Activated B cell treated with CpG ODN at 0.5 μM for 24 hours (primary cell): ENCODE measurements around the gene CADPS2. TPM values are rescaled to one million over a fixed set of nuclear protein-coding genes. Genes with fewer than 3 reads are reported as not detected.

Source experiments
- ATAC-seq: fragments of 200-7000 bp; cut with Tn5 transposase; one replicate; pipeline ENCODE4 v1.10.0; 2021; ENCODE audit warnings: low read depth, mild to moderate bottlenecking, moderate library complexity
- CTCF ChIA-PET: fragments of 350-600 bp; sonication (Branson Sonifier 250); formaldehyde crosslinking; loops from one replicate; lab custom pipeline; 2021; ENCODE audit warnings: antibody characterized with exemption; lab: Charles Lee
- POLR2A ChIA-PET: fragments of 350-600 bp; sonication (Branson Sonifier 250); formaldehyde crosslinking; loops from one replicate; lab custom pipeline; 2021; ENCODE audit warnings: antibody characterized with exemption; lab: Charles Lee
- DNase-seq: peaks from one replicate; pipeline ENCODE4 v3.0.0; 2022
- H3K27ac Mint-ChIP-seq: one replicate; pipeline ENCODE4 v1.8.0; 2020; ENCODE audit warnings: mixed read lengths
- H3K27me3 Mint-ChIP-seq: one replicate; pipeline ENCODE4 v1.8.0; 2021; ENCODE audit warnings: mixed read lengths
- H3K36me3 Mint-ChIP-seq: one replicate; pipeline ENCODE4 v1.8.0; 2021; ENCODE audit warnings: low read depth, mixed read lengths
- H3K4me1 Mint-ChIP-seq: one replicate; pipeline ENCODE4 v1.8.0; 2021; ENCODE audit warnings: mixed read lengths
- H3K4me3 Mint-ChIP-seq: one replicate; pipeline ENCODE4 v1.8.0; 2020; ENCODE audit warnings: mild to moderate bottlenecking, mixed read lengths
- H3K9me3 Mint-ChIP-seq: one replicate; pipeline ENCODE4 v1.8.0; 2020; ENCODE audit warnings: mixed read lengths
- intact Hi-C: fragments of 100-400 bp; cut with micrococcal nuclease; formaldehyde crosslinking; loops from one replicate; pipeline ENCODE4 v1.15.1; 2024
- total RNA-seq: library from RNA; stranded (reverse); gene quantifications from 2 replicates; pipeline ENCODE4 v1.2.3, GENCODE V29; 2022
- TF ChIP-seq, protein P1 (sequence below): fragments of 200-600 bp; IDR thresholded peaks from one replicate; pipeline ENCODE4 v1.8.0; 2022; ENCODE audit warnings: antibody characterized with exemption, mild to moderate bottlenecking

Gene CADPS2
- total RNA-seq, 1 donor from 2014 or later: not detected

DNA sequence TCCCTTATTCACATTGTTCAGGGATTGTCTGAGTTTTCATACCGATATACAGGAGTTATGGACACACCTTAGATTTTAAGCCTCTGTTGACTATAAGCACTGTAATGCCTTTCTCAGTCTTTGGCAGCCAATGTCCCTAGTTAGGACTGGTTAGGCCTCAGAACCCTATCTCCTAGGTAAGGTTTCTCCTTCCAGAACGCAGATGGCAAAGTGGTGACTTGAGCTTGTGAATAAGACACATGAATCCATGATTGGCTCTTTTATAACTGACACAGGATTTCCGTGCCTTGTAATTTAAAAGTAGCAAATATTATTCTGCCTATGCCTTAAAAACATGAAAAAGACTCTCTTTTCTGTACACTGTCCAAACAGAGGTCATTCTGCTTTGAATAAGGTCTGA, 171.1 kb downstream of the CADPS2 start:
- Mint-ChIP-seq H3K36me3 (no peaks in the 10 kb centered on the region), H3K27ac (no peak overlapping the region), H3K9me3 (no peaks in the 10 kb centered on the region), H3K4me3 (no peak overlapping the region), H3K27me3 (no peaks in the 10 kb centered on the region), H3K4me1 (no peaks in the 10 kb centered on the region)
- ChIA-PET CTCF (no interaction called here), POLR2A (no interaction called here)
- intact Hi-C loops: no loop called here
- TF ChIP-seq, protein P1, sequence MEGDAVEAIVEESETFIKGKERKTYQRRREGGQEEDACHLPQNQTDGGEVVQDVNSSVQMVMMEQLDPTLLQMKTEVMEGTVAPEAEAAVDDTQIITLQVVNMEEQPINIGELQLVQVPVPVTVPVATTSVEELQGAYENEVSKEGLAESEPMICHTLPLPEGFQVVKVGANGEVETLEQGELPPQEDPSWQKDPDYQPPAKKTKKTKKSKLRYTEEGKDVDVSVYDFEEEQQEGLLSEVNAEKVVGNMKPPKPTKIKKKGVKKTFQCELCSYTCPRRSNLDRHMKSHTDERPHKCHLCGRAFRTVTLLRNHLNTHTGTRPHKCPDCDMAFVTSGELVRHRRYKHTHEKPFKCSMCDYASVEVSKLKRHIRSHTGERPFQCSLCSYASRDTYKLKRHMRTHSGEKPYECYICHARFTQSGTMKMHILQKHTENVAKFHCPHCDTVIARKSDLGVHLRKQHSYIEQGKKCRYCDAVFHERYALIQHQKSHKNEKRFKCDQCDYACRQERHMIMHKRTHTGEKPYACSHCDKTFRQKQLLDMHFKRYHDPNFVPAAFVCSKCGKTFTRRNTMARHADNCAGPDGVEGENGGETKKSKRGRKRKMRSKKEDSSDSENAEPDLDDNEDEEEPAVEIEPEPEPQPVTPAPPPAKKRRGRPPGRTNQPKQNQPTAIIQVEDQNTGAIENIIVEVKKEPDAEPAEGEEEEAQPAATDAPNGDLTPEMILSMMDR: no peak
- no peak for DNase-seq
- ATAC-seq: no peak

DNA sequence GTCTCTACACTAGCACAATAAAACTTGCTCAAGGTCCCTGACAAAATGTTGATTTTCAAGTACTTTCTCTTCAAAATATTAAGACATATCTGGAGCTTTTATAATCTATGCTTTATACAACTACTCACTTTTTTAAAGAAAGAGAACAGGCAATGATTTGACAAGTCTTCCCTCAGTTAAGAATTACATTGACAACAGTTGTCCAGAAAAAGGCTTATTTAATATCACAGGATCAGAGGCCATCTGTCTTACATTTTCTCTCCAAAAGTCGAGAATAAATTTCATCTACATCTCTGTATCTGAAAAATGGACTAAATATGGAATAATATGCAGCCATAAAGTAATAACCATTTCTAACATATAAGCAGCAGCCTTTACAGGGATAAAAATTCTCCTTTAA, 175.3 kb downstream of the CADPS2 start:
- H3K4me3 Mint-ChIP-seq: no peak overlapping the region
- no peak overlapping the region for H3K27ac Mint-ChIP-seq
- no peaks in the 10 kb centered on the region for H3K4me1 Mint-ChIP-seq
- TF ChIP-seq, protein P1: no peak
- H3K27me3 Mint-ChIP-seq: no peaks in the 10 kb centered on the region
- no peaks in the 10 kb centered on the region for H3K36me3 Mint-ChIP-seq
- ATAC-seq (no peak), DNase-seq (no peak)
- peaks cover 3% of the 10 kb centered on the region for H3K9me3 Mint-ChIP-seq
- intact Hi-C loops: no loop called here
- ChIA-PET POLR2A (no interaction called here), CTCF (no interaction called here)

DNA sequence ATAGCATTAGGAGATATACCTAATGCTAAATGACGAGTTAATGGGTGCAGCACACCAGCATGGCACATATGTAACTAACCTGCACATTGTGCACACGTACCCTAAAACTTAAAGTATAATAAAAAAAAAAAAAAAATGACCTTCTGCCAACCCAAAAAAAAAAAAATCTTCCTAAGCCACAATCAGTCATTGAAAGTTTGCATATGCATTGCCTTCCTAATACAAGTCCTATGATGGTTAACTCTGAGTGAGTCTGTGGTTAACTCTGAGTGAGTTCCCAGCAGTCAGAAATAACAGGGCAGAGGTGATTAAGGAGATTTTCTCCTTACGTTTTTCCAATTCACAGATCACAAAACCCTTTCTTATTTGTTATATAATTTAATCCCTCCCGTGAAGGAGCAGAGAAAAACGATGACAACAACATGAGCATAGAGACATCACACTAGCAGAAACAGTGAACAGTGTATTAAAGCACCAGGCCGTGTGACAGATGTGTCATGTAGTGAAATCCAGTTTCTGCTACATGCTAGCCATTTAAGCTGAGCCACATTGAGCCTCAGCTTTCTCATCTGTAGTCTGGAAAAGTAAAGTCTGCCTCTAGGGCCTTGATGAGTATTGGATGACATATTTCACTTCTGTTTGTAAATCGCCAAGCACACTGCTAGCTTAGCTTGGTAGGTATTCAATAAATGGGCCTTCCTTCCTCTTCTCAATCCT, 176.2 kb downstream of the CADPS2 start:
- Mint-ChIP-seq H3K27me3 (no peaks in the 10 kb centered on the region), H3K4me3 (no peak overlapping the region), H3K36me3 (no peaks in the 10 kb centered on the region), H3K4me1 (no peaks in the 10 kb centered on the region), H3K27ac (no peak overlapping the region), H3K9me3 (peaks cover 3% of the 10 kb centered on the region)
- intact Hi-C loops: no loop called here
- ChIA-PET CTCF (no interaction called here), POLR2A (no interaction called here)
- TF ChIP-seq, protein P1: no peak
- ATAC-seq (no peak), DNase-seq (no peak)

DNA sequence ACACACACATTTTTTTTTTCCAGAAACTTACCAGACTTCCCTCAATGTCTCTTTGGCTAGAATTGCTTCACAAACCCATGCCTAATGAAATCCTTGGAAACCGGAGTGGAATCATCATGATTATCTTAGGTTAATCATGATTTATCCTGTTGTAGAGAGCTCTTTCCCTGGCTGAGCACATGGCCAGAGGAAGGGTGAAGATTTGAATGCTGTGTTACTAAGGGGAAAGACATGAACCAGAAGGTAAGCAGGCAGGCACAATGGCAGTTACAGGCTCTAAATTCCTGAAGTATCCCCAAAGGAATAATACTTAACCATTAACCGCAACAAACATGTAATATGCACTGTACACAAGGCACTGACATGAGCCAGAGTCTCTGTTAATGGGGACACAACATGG, 179.4 kb downstream of the CADPS2 start:
- Mint-ChIP-seq H3K27ac (no peak overlapping the region), H3K4me3 (no peak overlapping the region), H3K27me3 (no peaks in the 10 kb centered on the region), H3K4me1 (no peaks in the 10 kb centered on the region), H3K9me3 (peaks cover 3% of the 10 kb centered on the region), H3K36me3 (no peaks in the 10 kb centered on the region)
- intact Hi-C loops: no loop called here
- ChIA-PET POLR2A (no interaction called here), CTCF (no interaction called here)
- TF ChIP-seq, protein P1: no peak
- ATAC-seq (no peak), DNase-seq (no peak)

DNA sequence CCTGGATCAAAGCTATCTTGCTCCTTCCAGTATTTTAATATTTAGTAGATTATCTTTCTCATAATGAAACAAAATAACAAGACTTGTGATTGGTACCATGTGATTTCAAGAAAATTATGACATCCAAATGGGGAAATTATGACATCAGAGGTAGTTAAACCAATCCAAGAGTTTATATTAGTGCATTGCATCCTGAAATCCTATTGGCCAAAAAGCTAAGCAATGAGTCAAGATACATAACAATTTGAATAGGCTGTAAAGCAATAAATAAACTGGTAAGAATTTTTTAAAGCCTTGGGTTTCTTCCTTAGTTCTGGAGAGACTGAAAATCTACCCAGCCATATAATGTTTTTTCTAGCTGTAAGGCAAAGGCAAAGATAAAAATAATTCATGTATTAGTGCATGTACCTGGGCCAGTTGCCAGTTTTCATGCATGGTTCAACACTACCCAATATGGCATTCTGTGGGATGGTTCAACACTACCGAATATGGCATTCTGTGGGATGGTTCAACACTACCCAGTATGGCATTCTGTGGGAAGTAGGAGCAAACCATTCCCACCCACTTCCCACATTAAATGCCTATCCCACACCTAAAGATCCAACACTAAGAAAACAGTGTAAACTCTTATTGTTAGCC, 183.3 kb downstream of the CADPS2 start, which contains the start of gene RNF148:
Gene RNF148, minus strand, starts transcription at position 51 of the 639 bp plus-strand sequence. CDS start 172 bp downstream, outside the sequence.
- no peaks in the 10 kb centered on the region for H3K36me3 Mint-ChIP-seq
- intact Hi-C loops: no loop called here
- DNase-seq: no peak
- ChIA-PET POLR2A (no interaction called here), CTCF (no interaction called here)
- ATAC-seq: no peak
- H3K4me3 Mint-ChIP-seq: no peak within 1 kb of the TSS
- TF ChIP-seq, protein P1: no peak
- H3K27me3 Mint-ChIP-seq: no peaks in the 10 kb centered on the region
- H3K4me1 Mint-ChIP-seq: no peaks in the 10 kb centered on the region
- no peak within 1 kb of the TSS for H3K27ac Mint-ChIP-seq
- peaks cover 4% of the 10 kb centered on the region for H3K9me3 Mint-ChIP-seq
